Superior temporal gyrus (tissue), 1 donor: ENCODE results near the gene SYT1.

ENCODE experiments used
- DNase-seq: peaks from one replicate; pipeline ENCODE4 v3.0.0-alpha.2; 2016; ENCODE audit errors: extremely low spot score

The SYT1 gene

DNA sequence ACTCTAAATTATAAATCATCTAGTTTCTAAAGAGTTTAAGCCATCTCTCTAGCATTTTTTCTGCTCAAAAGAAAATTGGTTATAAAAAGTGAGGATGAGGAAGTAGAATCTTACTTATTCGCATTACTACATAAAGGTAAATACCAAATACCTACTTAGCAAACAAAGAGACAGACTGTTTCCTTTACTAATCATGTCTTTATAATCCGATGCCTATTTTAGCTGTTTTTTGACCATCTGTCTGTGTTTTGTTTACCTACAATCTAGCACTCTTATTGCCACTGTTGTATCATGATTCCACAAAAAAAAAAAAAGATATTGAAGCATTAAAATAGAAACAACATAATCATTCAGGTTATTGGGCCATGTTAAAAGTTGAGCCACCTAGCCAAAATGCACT, 430.0 kb downstream of the SYT1 start:
- DNase-seq = no peak

DNA sequence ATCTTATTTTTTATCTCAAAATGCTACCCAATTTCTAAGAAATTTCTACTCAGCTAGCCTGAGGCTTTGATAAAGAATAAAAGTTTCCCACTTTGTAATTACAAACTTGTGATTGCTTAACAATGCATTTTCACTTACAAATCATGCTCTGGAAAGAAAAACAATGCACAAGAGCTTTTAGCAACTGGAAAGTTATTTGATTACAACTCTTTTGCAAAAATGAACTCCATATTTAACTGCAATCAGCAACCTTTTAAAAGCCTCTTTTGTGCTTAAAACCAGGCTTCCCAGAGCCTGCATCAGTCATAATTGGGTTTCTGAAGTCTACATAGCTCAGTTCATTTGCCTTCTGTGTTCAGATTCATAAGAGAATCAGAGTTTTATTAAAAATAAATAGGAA, 431.0 kb downstream of the SYT1 start:
- DNase-seq = peak; percentile 14

DNA sequence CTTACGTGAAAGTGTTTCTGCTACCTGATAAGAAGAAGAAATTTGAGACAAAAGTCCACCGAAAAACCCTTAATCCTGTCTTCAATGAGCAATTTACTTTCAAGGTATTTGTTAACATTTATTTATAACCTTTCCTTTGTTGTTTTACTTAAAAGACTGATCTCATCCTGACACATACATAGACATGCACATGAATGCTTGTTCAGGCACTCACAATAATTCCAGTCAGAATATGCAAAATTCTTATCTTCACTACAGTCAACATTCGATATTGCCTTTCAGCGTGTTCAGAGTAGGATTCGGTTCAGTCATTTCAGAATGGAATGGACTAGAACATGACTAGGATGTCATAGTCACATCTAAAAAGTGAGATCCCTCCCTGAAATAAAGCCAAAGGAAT, 431.6 kb downstream of the SYT1 start:
- peak; percentile 16 for DNase-seq

DNA sequence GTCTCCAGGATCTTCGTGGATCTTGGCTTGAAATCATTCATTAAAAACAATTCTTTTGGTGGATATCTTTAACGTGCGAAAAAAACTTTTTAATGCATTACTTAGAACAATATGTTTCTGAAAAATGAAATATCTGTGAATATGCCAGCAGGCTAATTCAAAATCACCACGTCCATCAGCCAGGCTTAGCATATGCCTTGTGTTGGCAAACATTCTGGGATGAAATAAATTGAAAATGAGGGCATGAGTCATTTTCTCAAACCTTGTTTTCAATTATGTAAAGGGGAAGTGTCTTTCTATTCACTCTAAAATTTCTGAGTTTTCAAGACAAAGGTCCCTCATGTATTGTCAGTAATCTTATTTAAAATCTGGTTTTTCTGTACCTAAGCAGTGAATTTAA, 432.3 kb downstream of the SYT1 start:
- DNase-seq = peak; percentile 59

DNA sequence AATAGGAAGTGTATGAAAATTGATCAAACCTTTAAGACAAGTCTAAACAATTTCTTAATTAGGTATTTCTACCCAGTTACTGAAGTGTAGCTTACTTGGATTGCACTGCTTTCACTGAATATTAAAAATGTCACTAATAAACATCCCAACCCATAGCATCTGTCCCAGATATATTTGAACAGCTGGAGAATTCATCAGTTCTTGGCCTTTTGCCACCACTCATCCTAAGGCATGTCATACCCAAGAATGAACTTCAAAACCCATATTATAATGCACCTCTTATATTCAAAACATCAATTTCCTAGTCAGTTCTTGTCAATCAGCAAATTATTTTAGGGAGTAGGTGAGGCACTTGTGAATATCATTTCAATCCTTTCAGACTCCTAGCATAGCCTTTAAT, 433.9 kb downstream of the SYT1 start:
- no peak for DNase-seq

DNA sequence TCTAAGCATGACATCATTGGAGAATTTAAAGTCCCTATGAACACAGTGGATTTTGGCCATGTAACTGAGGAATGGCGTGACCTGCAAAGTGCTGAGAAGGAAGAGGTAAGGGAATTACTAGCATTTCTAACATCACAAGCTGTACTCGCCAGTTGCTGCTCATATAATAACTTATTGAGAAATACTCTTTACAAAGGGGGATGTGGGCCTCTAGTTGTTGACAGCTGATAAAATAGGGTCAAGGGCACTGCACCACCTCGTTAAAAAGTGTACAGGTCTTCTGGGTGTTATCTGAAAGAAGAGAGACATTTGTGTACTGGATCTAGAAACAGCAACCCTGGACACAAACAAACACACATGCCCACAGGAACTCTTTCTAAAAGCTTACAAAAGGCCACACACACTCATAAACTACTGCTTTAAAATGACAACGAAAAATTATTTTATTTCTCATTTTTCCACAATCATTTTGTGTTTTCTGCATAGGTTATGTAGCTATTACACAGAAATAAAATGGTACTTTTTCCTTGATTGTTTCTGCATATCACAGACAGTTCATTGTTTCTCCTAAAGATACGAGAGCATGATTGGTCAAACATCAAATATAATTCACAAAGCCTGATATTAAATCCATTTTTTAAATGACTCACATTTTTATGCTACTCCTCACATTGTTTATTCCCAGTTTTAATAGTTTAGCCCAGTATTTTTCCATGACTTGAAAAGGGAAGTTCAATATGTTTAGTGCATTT, 435.0 kb downstream of the SYT1 start:
- no peak for DNase-seq

DNA sequence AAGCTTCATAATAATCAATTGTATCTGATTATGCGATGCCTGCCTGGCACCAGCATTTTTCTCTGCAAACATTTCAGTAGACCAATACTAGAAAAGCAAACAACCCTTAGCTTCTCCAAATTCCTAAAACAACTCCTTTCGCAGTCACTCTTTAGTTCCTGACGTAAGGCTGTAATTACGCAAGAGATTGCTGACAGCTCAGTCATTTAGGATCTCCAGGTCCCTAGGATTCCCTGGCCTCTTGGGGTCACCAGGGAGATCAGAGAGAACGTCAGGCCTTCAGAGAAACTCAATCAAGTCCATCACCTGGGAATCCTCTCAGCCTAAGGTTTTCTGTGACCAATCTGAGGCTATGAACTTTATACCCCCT, 435.6 kb downstream of the SYT1 start:
- DNase-seq = no peak

DNA sequence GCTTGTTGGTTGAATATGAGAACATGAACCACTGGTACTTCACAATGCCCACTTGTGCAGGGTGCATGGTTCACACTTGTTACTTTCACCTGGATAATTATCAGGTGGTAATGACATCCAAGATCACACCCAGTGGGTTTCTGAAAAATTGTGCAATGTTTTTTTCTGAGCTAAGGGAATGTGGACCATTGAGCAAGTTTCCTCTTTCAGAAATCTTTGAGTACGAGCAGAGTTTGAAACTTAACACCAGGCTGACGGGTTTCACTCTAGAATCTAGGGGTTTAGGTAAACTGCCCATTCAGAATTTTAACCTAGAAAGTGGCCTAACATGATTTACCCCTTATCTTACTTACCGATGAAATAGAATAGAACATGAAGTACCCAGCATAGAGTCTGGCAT, 436.6 kb downstream of the SYT1 start:
- DNase-seq = peak; percentile 10

DNA sequence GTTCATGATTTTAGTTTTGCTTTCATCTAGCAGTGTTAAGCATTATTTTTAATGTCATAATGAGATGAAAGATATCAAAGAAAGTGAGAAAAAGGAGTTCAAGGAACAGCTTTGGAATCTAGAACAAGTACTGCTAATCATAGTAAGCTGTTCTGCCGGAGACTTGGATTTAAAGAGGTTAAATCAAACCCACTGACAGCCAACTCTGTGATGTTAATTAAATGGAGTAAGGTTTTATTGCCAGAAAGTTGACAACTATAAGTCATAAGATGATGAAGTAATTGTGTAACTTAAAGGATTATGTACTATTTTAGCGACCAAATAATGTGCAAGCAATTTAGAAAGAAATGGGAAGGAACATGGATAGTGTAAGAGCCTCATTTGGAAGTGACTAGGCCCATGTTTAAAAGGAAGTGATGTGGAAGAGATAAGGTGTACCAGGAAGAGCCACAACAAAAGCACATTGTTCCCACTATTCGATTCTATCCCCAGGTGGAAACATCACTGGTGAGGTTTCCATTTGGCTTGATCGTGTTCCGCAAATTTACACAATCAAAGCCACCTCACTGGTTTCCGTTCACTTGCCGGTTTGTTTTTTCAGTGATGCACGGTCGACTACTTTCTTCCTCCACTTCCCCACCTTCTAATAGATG, 437.7 kb downstream of the SYT1 start:
- peak; percentile 44 for DNase-seq

DNA sequence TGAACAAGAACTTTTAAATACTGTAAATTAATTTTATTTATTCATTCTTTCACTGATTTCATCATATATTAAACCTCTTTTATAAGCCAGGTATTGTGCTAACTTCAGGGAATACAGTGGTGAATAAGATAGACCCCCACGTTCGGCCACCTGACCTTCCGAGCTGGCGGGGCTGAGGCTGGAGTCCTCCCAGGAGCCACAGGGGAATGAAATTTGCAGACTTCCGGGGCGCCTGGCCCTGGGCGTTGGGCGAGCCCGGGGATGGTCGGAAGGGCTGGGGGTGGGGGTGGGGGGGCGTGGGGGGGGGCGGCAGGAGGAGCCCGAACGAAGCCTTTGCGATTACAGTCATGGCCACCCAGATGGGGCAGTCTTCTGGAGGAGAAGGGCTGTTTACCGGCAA, 442.8 kb downstream of the SYT1 start:
- DNase-seq = no peak

DNA sequence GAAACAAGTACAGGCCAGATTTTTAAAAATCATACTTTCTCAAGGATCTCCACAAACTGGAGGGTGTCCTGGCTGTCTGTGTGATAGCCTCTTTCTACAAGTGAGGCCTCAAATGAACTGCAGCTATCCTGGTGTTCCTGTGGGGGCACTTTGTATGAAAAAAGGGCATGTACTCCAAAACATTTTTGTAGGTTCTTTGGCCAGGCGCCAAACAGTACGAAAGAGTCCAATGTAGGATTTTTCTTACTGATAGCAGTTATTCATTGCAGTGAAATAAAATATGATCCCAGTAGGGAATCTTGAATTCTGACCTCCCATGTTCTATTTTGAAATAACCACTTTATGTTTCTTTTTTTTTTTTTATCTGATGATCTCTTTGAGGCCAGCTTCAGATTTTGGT, 444.5 kb downstream of the SYT1 start:
- DNase-seq = no peak

DNA sequence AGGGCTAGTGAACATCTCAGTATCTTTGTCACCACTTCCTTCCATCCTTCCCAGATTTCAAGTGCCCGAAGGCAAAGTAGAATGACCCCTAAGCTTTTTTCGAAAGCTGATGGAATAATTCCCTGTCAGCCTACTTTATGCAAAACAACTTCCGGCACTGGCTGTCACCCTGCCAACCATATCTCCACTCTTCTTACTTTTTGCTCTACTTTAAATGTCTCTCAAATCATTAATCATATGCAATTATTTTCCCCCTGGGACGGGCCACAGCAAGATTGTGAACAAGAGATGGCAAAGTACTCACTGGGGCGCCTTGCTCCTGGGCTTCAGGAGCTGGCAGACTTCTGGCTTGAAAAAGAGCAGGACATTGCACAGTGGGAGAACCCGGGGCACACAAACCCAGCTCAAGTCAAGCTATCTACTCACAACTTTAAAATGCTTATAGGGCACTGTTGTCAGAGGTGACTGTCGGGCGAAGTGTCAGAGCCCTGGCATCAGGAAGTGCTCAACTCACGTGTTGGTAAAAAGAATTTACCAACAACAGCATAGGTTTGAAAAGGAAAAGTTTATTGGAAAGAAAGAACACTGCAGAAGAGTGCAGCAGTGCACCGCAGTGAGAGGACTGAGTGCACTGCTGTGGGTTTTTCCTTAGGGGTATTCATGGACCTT, 452.7 kb downstream of the SYT1 start:
- no peak for DNase-seq

DNA sequence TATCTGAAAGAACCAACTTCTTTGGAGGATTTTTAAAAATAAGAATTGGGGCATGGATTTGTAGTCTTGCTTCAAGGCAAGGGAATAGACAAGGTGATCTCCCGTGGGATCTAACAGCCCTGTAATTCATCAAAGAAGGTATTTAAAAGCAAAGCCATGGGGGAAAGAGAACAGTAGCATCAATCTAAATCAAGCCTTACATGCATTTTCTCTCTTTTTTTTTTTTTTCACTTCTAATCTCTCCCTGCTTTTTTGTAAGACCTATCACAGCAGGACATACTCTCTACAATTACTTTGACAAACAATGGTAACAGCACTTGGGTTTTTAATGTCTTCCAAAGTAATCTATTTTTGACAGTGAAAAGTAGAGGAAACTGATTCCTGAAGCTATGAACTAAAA, 458.3 kb downstream of the SYT1 start:
- no peak for DNase-seq

DNA sequence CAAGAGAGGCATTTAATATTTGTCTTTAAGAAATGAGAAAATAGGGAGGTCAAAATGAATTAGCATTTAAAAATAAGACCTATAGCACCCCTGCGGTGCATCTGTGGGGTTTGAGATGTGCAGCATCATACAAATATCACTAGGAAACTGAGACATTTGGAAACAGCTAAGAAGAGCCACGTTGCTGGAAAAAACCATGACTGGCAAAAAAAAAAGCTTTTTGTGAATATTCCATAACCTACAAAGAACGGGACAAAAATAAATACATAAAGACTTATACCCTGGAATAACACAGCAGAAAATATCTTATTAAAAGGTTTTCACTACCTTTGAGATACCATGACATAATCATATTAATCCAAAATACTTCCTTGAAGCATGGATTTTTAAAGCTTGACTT, 460.0 kb downstream of the SYT1 start:
- no peak for DNase-seq

DNA sequence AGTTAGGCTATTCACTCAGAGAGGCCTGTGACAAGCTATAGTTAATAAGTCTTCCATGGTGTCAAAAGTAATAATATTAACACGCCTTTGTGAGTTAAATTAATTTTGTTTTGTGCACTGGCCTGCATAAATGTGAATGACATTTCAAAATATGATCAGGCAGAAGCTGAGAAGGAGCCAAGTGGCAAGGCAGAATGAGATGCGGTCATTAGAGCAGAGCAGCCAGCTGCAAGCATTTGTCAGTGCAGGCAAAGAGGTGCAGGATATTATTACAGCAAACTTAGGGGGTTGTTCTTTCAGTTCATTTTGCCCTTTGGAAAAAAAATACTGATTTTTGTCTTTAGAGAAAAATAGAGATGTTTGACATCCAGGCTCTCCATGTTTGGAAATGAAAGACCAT, 461.6 kb downstream of the SYT1 start:
- DNase-seq = no peak

DNA sequence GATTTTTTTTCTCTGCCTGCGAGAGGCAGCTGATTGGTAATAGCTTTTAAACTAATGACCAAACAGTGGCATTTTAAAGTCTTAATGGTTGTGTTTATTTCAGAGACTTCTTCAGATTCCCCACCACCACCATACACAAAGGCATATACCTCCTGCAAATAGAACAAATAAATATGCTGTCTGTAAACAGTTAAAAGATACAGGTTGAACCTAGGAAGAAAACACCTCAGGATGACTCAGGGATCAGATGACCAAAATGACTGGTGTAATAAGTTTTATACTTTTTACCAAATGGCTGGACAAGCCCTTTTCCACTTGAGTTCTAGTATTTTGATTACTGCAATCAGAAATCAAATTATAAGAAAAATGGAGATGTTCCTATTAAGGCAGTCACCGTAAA, 462.1 kb downstream of the SYT1 start:
- DNase-seq = no peak

DNA sequence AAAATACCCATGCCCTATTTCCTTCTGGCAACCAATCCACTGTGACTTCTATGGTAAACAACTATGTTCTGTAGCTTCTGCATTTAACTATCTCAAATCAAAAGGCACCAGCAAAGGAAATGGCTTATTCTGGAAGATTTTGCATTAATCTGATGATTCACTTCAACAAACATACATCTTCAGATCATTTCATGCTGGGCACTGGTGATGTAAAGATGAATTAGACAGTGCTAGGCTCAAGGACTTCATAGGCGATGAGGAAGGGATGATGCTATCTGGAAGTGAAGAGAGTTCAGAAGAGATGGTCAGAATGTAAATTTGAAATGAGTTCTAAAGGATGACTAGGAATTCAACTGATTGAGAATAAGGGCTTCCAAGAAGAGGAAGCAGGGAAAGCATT, 462.9 kb downstream of the SYT1 start:
- no peak for DNase-seq

DNA sequence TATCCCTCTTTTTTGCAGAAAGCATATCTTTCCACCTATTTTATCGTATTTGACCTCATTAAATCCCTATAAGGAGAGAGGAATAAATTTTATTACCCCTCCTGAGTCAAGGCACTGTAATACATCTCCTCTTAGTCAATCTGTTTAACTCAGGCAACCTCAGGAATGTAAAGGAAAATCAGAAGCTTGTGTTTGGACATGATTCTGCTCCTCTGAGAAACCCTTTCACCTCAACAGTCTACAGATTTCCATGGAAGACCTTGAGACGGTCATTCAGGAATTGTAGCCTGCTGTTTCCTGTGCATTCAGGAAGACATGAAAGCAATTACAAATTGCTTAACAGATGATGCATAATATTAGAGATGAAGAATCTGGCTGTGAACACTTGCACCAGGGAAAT, 465.4 kb downstream of the SYT1 start:
- DNase-seq = no peak

DNA sequence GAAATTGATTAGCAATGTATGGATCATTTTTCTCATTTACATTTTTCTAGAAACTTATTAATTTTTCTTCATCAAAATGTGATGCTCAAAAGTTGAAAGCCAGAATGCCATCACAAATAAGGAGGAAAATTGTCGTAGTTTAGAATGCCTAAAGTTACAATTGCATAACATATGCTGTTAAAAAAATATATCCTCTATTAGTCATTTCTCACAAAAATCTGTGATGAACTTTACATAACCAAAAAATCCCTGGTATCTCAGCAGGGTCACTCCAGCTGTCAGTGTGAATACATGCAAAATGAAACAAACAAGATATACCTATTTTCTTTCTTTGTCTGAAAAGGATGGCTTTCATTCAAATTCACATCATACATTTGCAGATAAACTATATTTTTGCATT, 467.3 kb downstream of the SYT1 start:
- no peak for DNase-seq

DNA sequence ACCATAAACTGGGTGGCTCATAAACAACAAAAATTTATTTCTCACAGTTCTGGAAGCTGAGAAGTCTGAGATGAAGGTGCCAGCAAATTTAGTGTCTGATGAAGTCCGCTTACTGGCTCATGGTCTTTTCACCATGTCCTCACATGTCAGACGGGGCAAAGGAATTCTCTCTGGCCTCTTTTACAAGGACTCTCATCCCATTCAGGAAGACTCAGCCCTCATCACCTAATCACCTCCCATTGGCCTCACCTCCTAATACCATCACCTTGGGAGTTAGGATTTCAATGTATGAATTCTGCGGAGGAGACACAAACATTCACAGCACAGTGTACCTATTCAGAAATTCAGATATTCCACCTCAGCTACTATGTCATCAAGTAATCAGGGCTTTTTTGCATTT, 468.6 kb downstream of the SYT1 start:
- DNase-seq = no peak

DNA sequence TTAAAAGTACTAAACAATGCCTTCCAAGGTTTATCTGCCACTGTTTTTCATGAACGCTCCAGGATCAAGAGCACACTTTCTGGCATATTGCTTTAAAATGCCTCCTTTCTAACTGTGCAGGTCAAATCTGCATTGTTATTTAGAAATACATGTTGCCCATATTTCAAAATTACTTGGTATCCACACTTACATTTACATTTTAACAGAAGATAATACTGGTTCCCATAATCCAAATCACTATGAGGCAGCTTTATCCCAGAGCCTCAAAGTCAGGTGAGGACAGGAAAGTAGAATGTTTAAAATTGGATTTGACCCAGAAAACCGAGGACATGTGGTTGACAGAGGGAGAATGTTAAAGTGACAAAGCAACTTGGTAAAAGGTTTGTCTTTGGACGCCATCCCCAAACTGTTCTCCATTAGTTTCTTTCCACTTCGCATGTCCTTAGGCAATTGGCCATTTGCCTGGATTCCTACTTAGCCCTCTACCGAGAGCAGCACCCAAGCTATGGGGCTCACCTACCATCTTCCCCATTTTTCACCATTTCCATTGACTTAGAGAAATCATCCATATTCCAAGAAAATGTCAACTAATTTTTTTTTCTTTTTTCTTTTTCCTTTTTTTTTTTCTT, 473.2 kb downstream of the SYT1 start:
- no peak for DNase-seq

DNA sequence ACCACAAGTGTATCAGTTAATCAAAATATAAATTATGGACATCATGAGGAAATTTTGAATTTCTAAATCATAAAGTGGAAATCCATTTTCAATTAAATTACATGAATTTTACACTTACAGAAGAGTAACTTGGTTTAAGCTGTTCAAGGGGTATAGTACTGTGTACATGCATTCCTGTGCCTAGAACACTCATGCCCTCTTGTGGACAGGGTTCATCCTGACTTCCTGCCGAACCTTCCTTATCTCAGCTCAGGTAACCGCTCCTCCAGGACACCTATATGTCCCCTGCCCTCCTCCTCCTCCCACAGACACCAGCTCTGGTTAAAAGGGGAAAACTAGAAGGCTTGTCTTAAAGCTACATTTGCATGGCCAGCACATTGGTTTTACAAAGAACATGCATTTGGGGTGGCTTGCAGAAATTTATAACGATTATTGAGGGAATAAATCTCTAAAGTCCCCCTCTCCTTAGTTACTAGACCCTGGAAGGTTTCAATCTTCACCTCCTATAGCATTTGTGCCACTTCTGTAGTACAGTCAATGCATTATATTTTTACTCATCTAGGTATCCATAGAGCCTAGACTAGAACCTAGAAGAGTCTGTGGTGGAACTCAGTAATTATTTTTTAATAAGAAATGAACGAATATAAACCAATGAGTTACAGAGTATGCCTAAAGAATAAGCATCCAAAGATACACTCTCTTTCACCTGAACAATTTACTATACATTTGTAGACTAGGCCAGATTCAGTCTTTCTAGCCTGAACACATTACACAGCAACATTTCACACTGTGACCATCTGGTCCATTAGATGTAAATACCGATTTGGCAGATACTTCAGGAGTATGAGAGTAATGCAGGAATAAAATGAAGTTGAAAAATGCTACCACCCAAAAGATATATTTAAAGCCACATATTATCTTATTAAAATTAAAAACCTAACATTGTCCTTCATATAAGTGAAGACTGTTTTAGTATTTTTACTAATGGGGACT, 480.6 kb downstream of the SYT1 start:
- no peak for DNase-seq
